MG63 (cell line): Measurements from ENCODE around the gene DLGAP5. TPM values are rescaled to one million over a fixed set of nuclear protein-coding genes. Genes with fewer than 3 reads are reported as not detected.

Experiments used
- DNase-seq: peaks from one replicate; pipeline ENCODE4 v3.0.0-alpha.2; 2020
- H3K27me3 ChIP-seq: fragments of 250-450 bp; sonication (Bioruptor Pico); 2 replicates; pipeline ENCODE4 v1.5.1; 2020; ENCODE audit warnings: mild to moderate bottlenecking, moderate library complexity
- H3K36me3 ChIP-seq: fragments of 250-450 bp; sonication (Bioruptor Pico); 2 replicates; pipeline ENCODE4 v1.5.1; 2020; ENCODE audit warnings: mild to moderate bottlenecking, moderate library complexity
- H3K4me3 ChIP-seq: fragments of 250-450 bp; sonication (Bioruptor Pico); 2 replicates; pipeline ENCODE4 v1.5.1; 2020; ENCODE audit warnings: mild to moderate bottlenecking, moderate library complexity
- H3K9me3 ChIP-seq: fragments of 250-450 bp; sonication (Bioruptor Pico); 2 replicates; pipeline ENCODE4 v1.5.1; 2020; ENCODE audit warnings: mild to moderate bottlenecking, moderate library complexity
- total RNA-seq: library from RNA; depleted of rRNA; stranded (reverse); fragments of >200 nt; shearing (Covaris generic); gene quantifications from 2 replicates; pipeline ENCODE4 v1.2.3, GENCODE V29; 2014; ENCODE audit warnings: low replicate concordance; rRNA removed

The DLGAP5 gene
- total RNA-seq, 1 experiment from 2014 or later, result 27.6 TPM

DNA sequence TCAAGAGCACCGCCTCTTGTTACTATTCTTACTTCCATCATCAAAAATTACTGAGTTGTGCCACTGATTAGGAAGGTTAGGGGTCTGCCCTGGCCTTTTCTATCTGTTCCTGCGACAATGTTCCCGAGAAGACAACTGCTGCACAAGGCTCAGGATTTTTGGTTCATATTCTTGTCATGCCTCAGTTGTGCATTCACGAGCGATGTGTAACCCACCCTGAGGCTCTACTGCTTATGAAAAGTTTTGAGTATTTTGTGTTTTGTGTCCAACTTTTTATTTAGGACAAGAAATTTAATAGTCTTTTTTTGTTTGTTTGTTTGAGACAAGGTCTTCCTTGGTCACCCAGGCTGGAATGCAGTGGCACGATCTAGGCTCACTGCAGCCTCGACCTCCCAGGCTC is 85.4 kb downstream of the DLGAP5 start:
- Histone ChIP-seq H3K27me3 (no peaks in the 10 kb centered on the region), H3K36me3 (no peaks in the 10 kb centered on the region), H3K9me3 (0 out of 2 replicates have a peak, but pooled peaks cover 3% of the 10 kb centered on the region), H3K4me3 (no peak overlapping the region)
- no peak for DNase-seq

DNA sequence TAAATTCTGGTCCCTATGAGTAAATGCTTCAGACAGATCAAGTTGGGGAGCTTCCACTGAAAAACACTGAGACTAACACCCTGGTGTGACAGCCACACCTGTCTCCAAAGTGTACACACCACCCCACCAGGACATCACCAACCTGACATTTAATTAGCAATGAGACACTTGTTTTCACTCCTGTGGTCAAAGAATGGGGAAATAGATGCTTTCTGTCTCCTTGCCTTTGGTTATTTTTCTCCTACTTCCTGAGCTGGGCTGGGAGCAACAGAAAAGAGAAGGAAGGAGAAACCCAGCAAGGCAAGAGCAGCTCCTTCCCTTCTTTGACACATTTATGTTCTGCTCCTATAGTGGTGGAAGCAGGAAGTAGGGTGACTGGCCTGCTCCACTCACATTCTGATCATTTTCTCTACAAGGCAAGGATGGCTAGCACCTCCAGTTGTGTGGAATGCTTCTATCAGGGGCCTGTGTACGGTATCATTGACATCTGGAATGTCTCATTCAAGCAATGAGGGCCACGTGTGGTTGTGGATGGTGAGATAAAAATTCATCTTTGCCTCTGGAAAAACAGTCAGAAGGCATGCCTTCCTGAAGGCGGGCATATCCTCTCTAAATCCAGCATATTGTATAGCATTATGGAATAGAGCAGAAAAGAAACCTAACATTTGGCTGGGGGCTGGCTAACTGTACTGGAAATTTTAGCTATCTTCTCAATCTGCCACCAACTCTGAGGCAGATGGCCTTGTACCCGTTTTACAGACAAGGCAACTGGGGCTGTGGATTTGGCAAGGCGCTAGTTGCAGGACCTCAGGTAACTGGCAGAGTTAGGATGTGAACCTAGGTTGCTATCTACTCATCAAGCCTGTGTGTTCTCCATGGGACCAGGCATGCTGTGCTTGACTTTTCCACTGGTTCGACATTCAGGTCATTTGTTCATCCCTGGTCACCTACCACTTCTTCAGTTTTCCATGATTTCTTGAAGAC is 87.1 kb downstream of the DLGAP5 start:
- no peaks in the 10 kb centered on the region for H3K36me3 ChIP-seq
- no peaks in the 10 kb centered on the region for H3K27me3 ChIP-seq
- DNase-seq, result no peak
- H3K4me3 ChIP-seq, result no peak overlapping the region
- H3K9me3 ChIP-seq, result 0 out of 2 replicates have a peak, but pooled peaks cover 3% of the 10 kb centered on the region

DNA sequence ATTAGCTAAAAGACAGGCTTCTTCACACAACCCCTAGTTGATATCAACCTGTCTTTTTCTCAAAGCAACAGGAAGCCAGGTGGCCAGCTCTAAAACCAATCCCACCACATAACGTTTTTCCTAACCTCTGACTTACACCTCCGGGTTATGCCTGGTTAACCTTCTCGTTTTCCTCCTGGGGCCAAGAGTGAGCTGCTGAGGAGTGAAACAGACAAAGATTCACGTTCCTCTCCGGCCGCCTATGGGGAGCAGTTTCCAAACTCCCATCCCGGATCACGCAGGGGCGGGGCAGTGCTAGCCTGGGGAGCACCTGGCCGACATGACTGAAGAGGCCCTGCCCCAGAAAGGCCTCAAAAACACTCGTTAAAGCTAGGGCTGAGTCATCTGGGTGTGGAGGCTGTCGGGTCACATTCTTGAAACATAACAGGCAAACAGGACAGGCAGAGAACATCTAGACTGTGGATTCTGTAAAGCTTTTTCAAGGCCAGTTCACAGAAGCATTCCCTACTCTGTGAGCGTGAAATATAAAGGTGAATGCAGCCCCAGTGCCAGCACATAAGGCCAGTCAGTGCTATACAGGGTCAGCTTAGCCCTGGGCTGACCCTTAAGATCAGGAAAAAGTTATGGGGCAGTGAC is 88.3 kb downstream of the DLGAP5 start:
- peak; percentile 89 for DNase-seq
- peak overlapping the region; percentile 11 for H3K4me3 ChIP-seq
- H3K36me3 ChIP-seq, result no peaks in the 10 kb centered on the region
- 0 out of 2 replicates have a peak, but pooled peaks cover 3% of the 10 kb centered on the region for H3K9me3 ChIP-seq
- H3K27me3 ChIP-seq, result no peaks in the 10 kb centered on the region

DNA sequence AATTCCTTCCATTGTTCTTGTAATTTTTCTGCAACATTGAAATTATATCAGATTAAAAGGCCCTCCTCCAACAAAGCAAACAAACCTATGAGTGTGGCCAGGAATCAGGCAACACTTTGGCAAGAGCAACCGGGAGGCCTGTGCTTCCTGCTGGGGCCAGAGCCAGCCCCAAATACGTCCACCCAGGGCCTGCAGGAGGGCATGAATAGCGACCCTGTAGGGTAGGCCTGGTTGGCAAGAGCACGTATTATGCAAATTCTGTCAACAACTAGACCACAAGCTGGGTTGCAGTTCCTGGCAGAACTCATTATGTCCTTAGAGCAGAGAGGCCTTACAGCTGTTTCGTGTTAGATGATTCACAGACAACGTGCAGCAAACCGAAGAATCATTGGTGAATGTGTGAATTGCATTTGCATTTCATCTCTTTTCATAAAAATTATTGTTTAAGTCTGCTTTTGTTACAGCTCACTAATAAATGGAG is 89.2 kb downstream of the DLGAP5 start:
- Histone ChIP-seq H3K27me3 (no peaks in the 10 kb centered on the region), H3K9me3 (0 out of 2 replicates have a peak, but pooled peaks cover 3% of the 10 kb centered on the region), H3K4me3 (peak overlapping the region; percentile 11; the same call in 1 of the 2 replicates), H3K36me3 (no peaks in the 10 kb centered on the region)
- peak; percentile 97 for DNase-seq

DNA sequence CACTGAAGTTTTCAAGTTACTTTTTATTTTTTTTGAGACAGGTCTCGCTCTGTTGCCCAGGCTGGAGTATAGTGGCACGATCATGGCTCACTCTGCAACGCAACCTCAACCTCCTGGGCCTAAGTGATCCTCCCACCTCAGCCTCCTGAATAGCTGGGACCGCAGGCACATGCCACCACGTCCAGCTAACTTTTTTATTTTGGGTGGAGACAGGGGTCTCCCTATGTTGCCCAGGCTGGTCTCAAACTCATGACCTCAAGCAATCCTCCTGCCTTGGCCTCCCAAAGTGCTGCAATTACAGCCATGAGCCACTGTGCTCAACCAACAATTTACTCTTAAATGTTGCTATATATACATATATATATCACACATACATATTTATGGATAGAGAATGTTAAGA is 89.7 kb downstream of the DLGAP5 start:
- Histone ChIP-seq H3K4me3 (no peak overlapping the region), H3K27me3 (no peaks in the 10 kb centered on the region), H3K36me3 (no peaks in the 10 kb centered on the region), H3K9me3 (0 out of 2 replicates have a peak, but pooled peaks cover 3% of the 10 kb centered on the region)
- no peak for DNase-seq

DNA sequence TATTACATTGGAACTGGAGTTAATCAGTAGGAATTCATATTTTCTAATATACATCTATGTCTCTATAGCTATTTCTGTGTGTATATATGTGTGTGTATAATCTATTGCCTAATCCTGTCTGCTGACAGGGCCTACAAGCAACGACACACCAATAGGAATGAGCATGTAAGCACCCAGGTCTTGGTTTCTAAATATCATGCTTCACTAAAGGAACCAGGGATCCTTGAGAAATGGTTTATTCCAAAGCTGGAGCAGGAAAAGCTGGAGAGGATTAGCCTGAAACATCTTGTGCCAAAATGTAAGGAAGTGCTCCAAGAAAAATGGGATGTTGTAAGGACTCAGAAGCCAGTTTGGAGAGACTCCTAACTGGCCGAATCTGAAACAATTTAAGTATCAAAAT is 91.6 kb downstream of the DLGAP5 start:
- DNase-seq, result peak; percentile 10
- Histone ChIP-seq H3K27me3 (no peaks in the 10 kb centered on the region), H3K9me3 (0 out of 2 replicates have a peak, but pooled peaks cover 3% of the 10 kb centered on the region), H3K4me3 (no peak overlapping the region), H3K36me3 (no peaks in the 10 kb centered on the region)

DNA sequence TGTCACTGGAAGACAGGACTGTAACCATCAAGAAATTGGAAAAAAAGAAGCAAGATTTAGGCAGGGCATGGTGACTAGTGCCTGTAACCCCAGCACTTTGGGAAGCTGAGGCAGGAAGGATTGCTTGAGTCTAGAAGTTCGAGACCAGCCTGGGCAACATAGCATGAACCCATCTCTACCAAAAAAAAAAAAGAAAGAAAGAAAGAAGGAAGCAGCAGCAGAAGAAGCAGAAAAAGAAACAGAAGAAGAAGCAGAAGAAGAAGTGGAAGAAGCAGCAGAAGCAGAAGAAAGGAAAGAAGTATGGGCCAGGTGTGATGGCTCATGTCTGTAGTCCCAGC is 92.9 kb downstream of the DLGAP5 start:
- no peak overlapping the region for H3K4me3 ChIP-seq

More for the DNA sequence above, 92.9 kb downstream of the DLGAP5 start:
- Histone ChIP-seq H3K36me3 (no peaks in the 10 kb centered on the region), H3K27me3 (no peaks in the 10 kb centered on the region), H3K9me3 (no peaks in the 10 kb centered on the region)
- no peak for DNase-seq

Other genes starting within 250 kb of the DLGAP5 start
- 5.2 TPM in 2 replicates for gene WDHD1, start 164.5 kb downstream of the DLGAP5 start, total RNA-seq
- gene SOCS4, start 164.3 kb downstream of the DLGAP5 start, total RNA-seq, result 3.8 and 9.0 TPM in 2 replicates
- gene MAPK1IP1L, start 139.9 kb downstream of the DLGAP5 start, total RNA-seq, result 14.8 and 15.0 TPM in 2 replicates
- gene LGALS3, start 62.3 kb downstream of the DLGAP5 start, total RNA-seq, result 90.5 and 117 TPM in 2 replicates
- 12.9 and 28.0 TPM in 2 replicates for gene FBXO34, start 79.8 kb upstream of the DLGAP5 start, total RNA-seq
- 3.6 and 6.4 TPM in 2 replicates for gene ATG14, start 220.2 kb upstream of the DLGAP5 start, total RNA-seq
- not detected in 2 replicates for gene TBPL2, start 249.0 kb upstream of the DLGAP5 start, total RNA-seq